ENCODE data around the gene KSR2.

Gene KSR2

GRCh38 chr12:117513353-117513752, 455.4 kb downstream of the KSR2 start:
- no peaks in the 10 kb centered on the region for H4K20me1 ChIP-seq (ENCODE audit: insufficient read depth, low read length)
- no peaks in the 10 kb centered on the region for H3K4me1 ChIP-seq (ENCODE audit: low read length)
- H3K27me3 ChIP-seq (ENCODE audit: low read depth, low read length), result peaks cover 24% of the 10 kb centered on the region; the same call in 1 of the 2 replicates
- H3K79me2 ChIP-seq (ENCODE audit: low read length), result no peaks in the 10 kb centered on the region
- H3K36me3 ChIP-seq (replicated peaks; ENCODE audit: low read depth, low read length), result no peaks in the 10 kb centered on the region
- H3K4me3 ChIP-seq (ENCODE audit: low read length), result no peak overlapping the region
- TF ChIP-seq CTCF (IDR thresholded peaks at IDR 0.05; ENCODE audit: low read depth, low read length) (no peak), EZH2phosphoT487 (IDR thresholded peaks at IDR 0.05; ENCODE audit: low read depth) (no peak)
- no peak overlapping the region for H3K4me2 ChIP-seq (ENCODE audit: low read length)
- no peaks in the 10 kb centered on the region for H3K9me3 ChIP-seq (ENCODE audit: insufficient read depth, low read length)
- no peak overlapping the region for H2AFZ ChIP-seq (ENCODE audit: low read depth, low read length)
- H3K27ac ChIP-seq (ENCODE audit: low read length), result no peak overlapping the region
- H3K9ac ChIP-seq (ENCODE audit: low read length), result no peak overlapping the region

GRCh38 chr12:117508468-117508867, 460.3 kb downstream of the KSR2 start:
- H3K9me3 ChIP-seq (ENCODE audit: insufficient read depth, low read length), result no peaks in the 10 kb centered on the region
- no peak overlapping the region for H3K4me3 ChIP-seq (ENCODE audit: low read length)
- no peak overlapping the region for H3K4me2 ChIP-seq (ENCODE audit: low read length)
- H4K20me1 ChIP-seq (ENCODE audit: insufficient read depth, low read length), result no peaks in the 10 kb centered on the region
- peaks cover 28% of the 10 kb centered on the region; the same call in 1 of the 2 replicates for H3K27me3 ChIP-seq (ENCODE audit: low read depth, low read length)
- no peak for TF ChIP-seq EZH2phosphoT487 (IDR thresholded peaks at IDR 0.05; ENCODE audit: low read depth)
- TF ChIP-seq CTCF (IDR thresholded peaks at IDR 0.05; ENCODE audit: low read depth, low read length), result no peak
- no peak overlapping the region for H3K27ac ChIP-seq (ENCODE audit: low read length)
- H3K36me3 ChIP-seq (replicated peaks; ENCODE audit: low read depth, low read length), result no peaks in the 10 kb centered on the region
- H3K4me1 ChIP-seq (ENCODE audit: low read length), result no peaks in the 10 kb centered on the region
- H3K9ac ChIP-seq (ENCODE audit: low read length), result no peak overlapping the region
- H3K79me2 ChIP-seq (ENCODE audit: low read length), result no peaks in the 10 kb centered on the region
- H2AFZ ChIP-seq (ENCODE audit: low read depth, low read length), result no peak overlapping the region

- peaks cover 28% of the 10 kb centered on the region; the same call in 1 of the 2 replicates for H3K27me3 ChIP-seq (ENCODE audit: low read depth, low read length)
- no peaks in the 10 kb centered on the region for H3K79me2 ChIP-seq (ENCODE audit: low read length)
- no peak overlapping the region for H2AFZ ChIP-seq (ENCODE audit: low read depth, low read length)
- H3K4me2 ChIP-seq (ENCODE audit: low read length), result no peak overlapping the region
- H3K4me3 ChIP-seq (ENCODE audit: low read length), result no peak overlapping the region
- no peak overlapping the region for H3K27ac ChIP-seq (ENCODE audit: low read length)
- TF ChIP-seq EZH2phosphoT487 (IDR thresholded peaks at IDR 0.05; ENCODE audit: low read depth), result no peak
- TF ChIP-seq CTCF (IDR thresholded peaks at IDR 0.05; ENCODE audit: low read depth, low read length), result no peak
- no peaks in the 10 kb centered on the region for H3K36me3 ChIP-seq (replicated peaks; ENCODE audit: low read depth, low read length)
- no peaks in the 10 kb centered on the region for H4K20me1 ChIP-seq (ENCODE audit: insufficient read depth, low read length)
- no peaks in the 10 kb centered on the region for H3K4me1 ChIP-seq (ENCODE audit: low read length)
- H3K9me3 ChIP-seq (ENCODE audit: insufficient read depth, low read length), result no peaks in the 10 kb centered on the region
- no peak overlapping the region for H3K9ac ChIP-seq (ENCODE audit: low read length)
Observed at GRCh38 chr12:117507548-117507947, 461.2 kb downstream of the KSR2 start.

- no peaks in the 10 kb centered on the region for H3K9me3 ChIP-seq (ENCODE audit: insufficient read depth, low read length)
- peaks cover 19% of the 10 kb centered on the region; the same call in 1 of the 2 replicates for H3K27me3 ChIP-seq (ENCODE audit: low read depth, low read length)
- H3K4me2 ChIP-seq (ENCODE audit: low read length), result no peak overlapping the region
- H4K20me1 ChIP-seq (ENCODE audit: insufficient read depth, low read length), result no peaks in the 10 kb centered on the region
- H3K9ac ChIP-seq (ENCODE audit: low read length), result no peak overlapping the region
- H3K27ac ChIP-seq (ENCODE audit: low read length), result no peak overlapping the region
- H2AFZ ChIP-seq (ENCODE audit: low read depth, low read length), result no peak overlapping the region
- H3K36me3 ChIP-seq (replicated peaks; ENCODE audit: low read depth, low read length), result no peaks in the 10 kb centered on the region
- TF ChIP-seq EZH2phosphoT487 (IDR thresholded peaks at IDR 0.05; ENCODE audit: low read depth), result no peak
- TF ChIP-seq CTCF (IDR thresholded peaks at IDR 0.05; ENCODE audit: low read depth, low read length), result no peak
- no peaks in the 10 kb centered on the region for H3K4me1 ChIP-seq (ENCODE audit: low read length)
- no peak overlapping the region for H3K4me3 ChIP-seq (ENCODE audit: low read length)
- no peaks in the 10 kb centered on the region for H3K79me2 ChIP-seq (ENCODE audit: low read length)
Observed at GRCh38 chr12:117506333-117506732, 462.5 kb downstream of the KSR2 start.

Measured in OCI-LY3 (cell line).